KOPT-K1 (cell line): ENCODE measurements around the gene RBFOX2.

ENCODE experiments used
- H3K27ac ChIP-seq: fragments of 200-600 bp; sonication (generic); 2 replicates; pipeline ENCODE4 v1.5.1; 2016; ENCODE audit warnings: antibody characterized with exemption, mild to moderate bottlenecking, low read depth, low read length; ENCODE audit not compliant: poor library complexity, severe bottlenecking
- H3K36me3 ChIP-seq: fragments of 200-600 bp; sonication (generic); 2 replicates; pipeline ENCODE4 v1.5.1; 2017; ENCODE audit warnings: antibody characterized with exemption, mild to moderate bottlenecking, low read length, moderate library complexity; ENCODE audit not compliant: insufficient read depth
- H3K9me3 ChIP-seq: fragments of 200-600 bp; sonication (generic); 2 replicates; pipeline ENCODE4 v1.5.1; 2017; ENCODE audit warnings: antibody characterized with exemption, low read length, mild to moderate bottlenecking; ENCODE audit not compliant: insufficient read depth, poor library complexity, severe bottlenecking

RBFOX2 gene

DNA sequence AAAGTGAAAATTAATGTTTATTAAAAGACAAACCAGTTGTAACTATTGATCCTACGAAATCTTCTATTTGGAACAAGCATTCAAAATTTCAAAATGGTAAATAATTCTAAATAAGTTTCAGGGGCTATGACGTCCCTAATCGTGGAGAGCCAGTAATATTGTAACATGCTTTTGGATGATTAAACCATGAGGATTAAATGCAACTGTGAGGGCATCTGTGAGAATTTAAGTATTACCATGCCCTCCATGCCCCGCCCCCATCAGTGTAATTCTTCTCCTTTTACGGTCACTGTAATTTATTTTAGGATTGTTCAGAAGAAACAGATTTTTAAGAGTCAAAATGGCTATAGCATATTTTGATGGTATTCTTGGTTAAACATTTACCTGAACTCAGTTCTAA is 177.8 kb downstream of the RBFOX2 start:
- no peak overlapping the region for H3K27ac ChIP-seq
- H3K36me3 ChIP-seq = no peaks in the 10 kb centered on the region
- no peaks in the 10 kb centered on the region for H3K9me3 ChIP-seq

DNA sequence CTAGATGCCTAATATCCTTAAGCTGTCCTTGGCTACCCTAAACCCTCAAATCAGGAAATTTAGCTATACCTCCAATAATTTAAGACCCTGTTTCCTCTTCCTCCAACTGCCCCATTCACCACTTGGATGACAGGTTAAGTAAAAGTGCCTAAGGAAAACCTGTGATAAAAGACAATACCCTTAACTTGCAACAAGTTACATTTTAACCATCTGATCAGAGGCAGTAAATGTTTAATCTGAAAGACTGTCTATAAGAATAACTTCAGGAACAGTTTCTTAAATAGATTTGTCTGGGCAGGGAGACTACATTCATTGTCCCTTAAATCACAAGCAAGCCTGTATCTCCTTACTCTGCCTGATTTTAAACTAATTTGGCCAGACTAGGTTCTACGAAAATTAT is 181.8 kb downstream of the RBFOX2 start:
- Histone ChIP-seq H3K27ac (no peak overlapping the region), H3K36me3 (no peaks in the 10 kb centered on the region), H3K9me3 (no peaks in the 10 kb centered on the region)

DNA sequence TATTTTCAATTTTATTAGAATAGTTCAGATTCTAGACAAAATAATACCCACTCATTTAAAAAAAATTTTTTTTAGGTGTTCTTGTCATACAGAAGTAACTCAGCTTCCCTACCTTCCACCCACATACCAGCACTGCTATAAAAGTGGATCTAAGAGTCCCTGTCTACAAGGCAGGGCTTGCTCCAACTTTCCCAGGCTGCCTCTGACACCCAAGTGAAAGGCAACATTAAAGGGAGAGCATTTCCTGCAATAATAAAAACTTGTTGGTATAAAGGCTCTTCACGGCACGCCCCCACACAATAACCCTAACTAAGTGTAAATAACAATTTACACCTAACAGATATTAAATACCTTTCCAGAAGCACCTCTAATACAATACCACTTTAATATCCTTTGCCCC is 183.7 kb downstream of the RBFOX2 start:
- Histone ChIP-seq H3K27ac (no peak overlapping the region), H3K36me3 (no peaks in the 10 kb centered on the region), H3K9me3 (no peaks in the 10 kb centered on the region)

DNA sequence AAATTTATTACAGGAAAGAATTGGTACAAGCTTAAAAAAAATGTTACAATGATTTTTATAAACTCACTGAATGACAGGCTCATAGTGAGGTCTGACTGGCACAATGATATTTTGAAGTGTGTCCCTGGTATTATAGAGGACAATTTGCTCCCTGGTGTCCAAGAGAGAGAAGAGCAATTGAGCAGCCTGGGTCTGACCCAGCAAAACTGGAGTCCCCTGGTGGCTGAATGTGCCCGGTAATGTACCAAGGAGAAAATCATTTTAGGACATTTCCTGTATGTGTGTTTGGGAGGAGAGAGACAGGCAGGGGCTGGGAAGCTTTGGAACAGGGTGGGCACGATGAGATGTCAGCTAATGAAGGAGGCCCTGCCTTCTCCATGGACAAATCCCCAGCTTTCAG is 185.7 kb downstream of the RBFOX2 start:
- no peak overlapping the region for H3K27ac ChIP-seq
- H3K36me3 ChIP-seq = no peaks in the 10 kb centered on the region
- no peaks in the 10 kb centered on the region for H3K9me3 ChIP-seq

DNA sequence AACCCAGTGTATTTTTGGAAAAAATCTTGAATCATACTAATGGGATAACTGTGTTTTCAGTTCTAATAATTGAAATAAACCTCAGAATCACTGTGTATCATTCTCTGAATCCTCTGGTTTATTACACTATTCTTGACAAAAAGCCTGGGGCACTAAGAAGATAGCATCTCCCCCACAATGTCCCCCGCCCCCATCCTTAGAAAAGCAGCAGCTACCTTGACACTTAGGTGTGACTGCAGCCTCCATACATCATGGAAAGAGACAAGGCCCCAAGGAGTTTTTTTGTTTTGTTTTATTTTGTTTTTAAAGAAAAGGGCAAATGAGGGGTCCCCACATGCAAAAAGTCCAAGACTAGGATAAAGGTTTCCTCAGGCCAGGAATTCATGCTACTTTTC is 186.1 kb downstream of the RBFOX2 start:
- no peaks in the 10 kb centered on the region for H3K9me3 ChIP-seq
- no peak overlapping the region for H3K27ac ChIP-seq
- no peaks in the 10 kb centered on the region for H3K36me3 ChIP-seq

DNA sequence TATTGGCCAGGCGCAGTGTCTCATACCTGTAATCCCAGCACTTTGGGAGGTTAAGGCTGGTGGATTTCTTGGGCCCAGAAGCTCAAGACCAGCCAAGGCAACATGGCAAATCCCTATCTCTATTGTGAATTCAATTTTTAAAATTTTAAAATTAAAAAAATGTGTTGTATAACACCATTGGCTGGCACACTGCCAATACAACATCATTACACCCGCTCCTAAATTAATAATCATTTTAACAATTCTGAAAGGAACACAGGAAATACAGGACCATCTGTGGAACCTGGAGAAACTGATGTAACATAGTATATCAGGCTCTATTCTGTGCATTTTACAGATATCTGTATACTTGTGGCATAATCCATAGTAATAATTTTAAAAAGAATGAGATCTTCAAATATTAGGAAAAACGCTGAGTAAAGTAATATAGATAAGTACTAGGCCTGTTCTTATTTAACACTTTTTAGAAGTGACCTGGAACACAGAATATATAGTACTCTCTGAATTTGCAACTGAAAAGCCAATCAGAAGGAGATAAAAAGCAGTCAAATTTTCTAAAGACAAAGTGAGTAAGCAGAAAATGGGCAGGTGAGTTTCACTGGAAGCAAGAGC is 186.6 kb downstream of the RBFOX2 start:
- Histone ChIP-seq H3K27ac (no peak overlapping the region), H3K36me3 (no peaks in the 10 kb centered on the region), H3K9me3 (no peaks in the 10 kb centered on the region)

DNA sequence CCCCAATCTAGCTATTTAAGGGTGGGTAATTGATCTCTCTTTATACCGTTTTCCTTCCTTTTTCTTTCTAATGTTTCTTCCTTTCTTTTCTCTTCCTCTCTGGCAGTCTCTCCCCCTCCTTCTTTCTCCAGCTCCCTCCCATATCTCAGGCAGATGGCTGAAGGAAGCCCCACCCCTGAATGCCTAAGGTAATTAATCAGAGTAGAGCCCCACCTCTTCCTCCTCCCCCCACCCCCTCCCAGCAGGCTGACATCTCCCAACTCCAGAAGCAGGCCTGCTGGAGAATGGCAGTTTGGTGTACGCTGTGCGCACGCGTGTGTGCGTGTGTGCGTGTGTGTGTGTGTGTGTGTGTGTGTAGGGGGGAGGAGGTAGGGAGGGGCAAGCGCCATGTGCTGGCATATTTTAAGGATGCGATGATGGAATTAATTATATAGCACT is 188.3 kb downstream of the RBFOX2 start:
- H3K36me3 ChIP-seq = no peaks in the 10 kb centered on the region
- H3K9me3 ChIP-seq = no peaks in the 10 kb centered on the region
- no peak overlapping the region for H3K27ac ChIP-seq

DNA sequence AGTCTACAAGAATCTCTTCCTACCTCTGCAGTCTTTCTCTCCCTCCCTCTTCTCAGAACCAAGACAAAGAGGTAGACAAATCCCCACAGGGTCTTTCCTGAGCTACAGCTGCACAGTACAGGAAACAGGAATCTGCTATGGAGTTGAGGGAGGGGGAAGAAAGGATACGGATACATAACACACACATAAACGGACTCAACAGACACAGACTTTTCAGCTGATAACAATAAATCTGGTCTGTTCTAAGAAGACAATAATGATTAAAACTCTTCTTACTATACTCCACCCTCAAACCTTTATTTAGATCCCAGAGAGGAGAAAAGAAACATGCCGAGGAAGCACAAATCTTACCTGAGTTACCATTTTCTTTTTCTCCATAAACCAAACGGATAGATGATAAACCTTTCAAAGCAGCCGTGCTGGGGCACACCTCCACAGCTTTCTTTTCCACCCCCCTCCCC is 188.8 kb downstream of the RBFOX2 start:
- Histone ChIP-seq H3K27ac (no peak overlapping the region), H3K36me3 (no peaks in the 10 kb centered on the region), H3K9me3 (no peaks in the 10 kb centered on the region)

DNA sequence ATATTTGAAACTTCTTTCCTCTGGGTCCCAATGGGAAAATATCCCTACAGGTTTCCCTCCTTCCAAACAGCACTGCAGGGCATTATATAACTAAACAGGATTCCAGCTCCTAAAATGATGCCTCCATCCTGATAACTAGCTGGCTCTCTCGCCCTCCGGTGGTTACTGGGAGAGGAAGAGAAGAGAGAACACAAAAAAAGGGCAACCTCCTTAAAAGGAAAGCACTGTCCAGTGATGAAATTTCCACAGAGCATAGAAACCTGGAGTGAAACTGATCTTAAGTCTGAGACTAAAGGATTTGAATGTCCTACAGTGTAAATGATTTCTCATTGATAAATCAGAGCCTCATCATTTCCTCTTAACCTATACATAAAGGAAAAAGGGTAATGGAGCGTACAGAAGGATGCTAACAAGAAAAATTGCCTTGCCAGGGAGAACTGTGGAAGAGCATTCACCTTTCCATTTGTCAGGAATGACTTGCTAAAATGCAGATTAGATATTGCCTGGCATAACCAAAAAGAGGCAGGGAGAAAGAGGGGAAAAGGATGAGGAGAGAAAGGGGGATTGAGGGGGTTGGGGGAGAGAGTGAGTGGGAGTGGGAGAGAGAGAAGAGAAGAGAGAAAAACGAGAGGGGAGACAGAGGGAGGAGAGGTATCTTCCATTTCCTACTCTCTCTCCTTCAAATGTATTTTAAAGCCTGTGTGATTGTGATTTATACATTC is 189.6 kb downstream of the RBFOX2 start:
- Histone ChIP-seq H3K27ac (no peak overlapping the region), H3K9me3 (no peaks in the 10 kb centered on the region), H3K36me3 (no peaks in the 10 kb centered on the region)

DNA sequence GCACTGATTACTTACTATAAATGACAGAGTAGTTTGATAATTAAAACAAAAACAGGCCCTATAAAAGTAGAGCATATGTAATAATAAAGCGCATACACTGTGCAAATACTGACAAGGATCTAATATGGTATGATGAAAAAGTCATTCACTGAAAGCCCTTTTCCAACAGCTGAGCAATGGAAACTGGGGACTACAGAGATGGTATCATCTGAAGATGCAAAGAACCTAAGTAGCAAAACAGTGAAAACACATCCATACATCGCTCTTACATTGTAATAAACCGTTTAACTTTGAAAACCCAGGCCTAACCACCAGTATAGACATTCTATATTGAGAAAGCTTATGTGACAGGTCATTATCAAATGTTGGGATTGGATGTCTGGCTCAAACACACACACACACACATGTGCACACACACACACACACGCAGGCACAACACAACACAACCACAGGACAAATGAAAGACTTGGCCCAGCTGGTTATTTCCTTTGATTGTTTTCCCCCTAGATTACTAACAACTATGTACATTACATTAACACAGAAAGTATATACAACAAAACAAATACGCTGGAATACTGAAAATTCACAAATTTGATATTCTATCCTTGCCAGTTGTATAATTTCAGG is 191.4 kb downstream of the RBFOX2 start:
- Histone ChIP-seq H3K27ac (no peak overlapping the region), H3K36me3 (no peaks in the 10 kb centered on the region), H3K9me3 (no peaks in the 10 kb centered on the region)

DNA sequence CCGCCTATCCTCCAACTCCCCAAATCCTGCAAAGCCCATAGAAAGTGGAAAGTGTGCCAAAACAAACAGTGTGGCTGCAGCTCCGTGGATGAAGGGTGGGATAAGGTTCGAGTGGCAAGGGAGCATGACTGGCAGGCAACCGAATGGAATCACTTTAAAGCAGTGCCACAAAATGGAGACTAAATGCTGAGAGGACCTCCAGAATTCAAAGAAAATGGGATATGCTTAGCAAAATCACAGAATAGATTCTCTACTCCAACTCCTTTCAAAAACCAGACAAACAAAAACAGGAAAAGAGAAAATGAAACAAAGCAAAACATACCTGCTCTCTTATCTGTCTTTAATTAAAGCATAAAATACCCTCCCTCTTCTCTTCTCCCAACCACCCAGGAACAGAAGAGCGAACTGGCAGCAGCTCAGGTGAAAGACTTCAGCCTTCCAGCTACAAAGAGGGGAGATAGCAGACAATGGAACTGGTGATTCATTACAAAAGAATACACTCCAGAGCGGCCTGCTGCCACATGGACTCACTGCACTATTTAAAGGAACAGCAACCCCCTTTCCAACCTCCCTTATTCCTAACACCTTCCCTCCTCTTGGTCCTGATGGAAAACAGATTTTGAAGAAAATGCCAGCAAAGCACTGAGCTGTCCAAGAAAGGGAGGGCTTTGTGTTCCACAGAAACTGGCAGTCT is 192.5 kb downstream of the RBFOX2 start:
- Histone ChIP-seq H3K27ac (no peak overlapping the region), H3K9me3 (no peaks in the 10 kb centered on the region), H3K36me3 (no peaks in the 10 kb centered on the region)

DNA sequence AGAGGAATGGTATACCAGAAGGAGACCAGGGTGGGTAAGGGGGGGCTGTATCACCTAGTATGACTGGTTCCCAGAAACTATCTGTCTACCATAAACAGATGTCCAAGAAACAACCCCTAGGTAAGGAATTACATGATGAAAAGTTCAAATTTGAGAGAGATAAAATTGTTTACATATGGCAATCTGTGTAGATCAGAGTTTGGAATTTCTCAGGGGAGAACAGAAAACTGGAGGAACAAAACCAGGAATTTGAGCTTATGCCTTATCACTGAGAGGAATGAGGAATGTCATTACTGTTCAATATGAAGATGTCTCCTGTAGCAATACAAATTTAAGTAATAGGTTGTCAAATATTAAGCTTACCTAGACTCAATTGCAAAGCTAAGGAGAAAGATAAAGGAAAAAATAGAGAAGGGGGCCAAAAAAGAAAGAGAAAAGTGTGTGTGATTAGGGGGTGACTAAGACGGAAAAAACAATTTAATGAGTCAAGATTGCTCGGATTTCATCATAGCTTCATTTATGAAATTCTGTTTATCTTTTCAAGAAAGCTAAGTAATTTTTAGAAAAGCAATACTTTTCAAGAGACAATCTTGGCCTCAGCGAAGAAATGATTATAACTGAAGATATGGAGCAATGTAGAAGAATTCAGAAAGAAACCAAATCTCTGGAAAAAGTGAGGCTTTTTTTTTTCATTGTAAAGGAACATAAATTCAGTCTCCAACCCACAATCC is 193.2 kb downstream of the RBFOX2 start:
- no peaks in the 10 kb centered on the region for H3K9me3 ChIP-seq
- H3K27ac ChIP-seq = no peak overlapping the region
- H3K36me3 ChIP-seq = no peaks in the 10 kb centered on the region

DNA sequence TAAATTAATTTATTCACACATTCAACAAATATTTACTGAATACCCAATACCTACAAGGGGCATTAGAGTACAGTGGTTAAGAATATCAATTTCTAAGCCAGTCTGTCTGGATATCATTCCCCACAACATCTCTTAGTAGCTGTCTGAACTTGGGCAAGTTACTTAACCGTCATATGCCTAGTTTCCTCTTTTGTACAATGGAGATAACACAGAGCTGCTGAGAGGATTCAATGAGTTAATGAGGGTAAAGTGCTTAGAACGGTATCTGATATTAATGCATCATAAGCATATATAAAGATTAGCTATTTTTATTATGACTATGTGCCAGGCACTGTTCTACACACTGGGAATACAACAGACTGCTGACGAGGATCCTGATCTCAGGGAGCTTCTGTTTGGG is 194.6 kb downstream of the RBFOX2 start:
- no peak overlapping the region for H3K27ac ChIP-seq
- no peaks in the 10 kb centered on the region for H3K36me3 ChIP-seq
- H3K9me3 ChIP-seq = no peaks in the 10 kb centered on the region

DNA sequence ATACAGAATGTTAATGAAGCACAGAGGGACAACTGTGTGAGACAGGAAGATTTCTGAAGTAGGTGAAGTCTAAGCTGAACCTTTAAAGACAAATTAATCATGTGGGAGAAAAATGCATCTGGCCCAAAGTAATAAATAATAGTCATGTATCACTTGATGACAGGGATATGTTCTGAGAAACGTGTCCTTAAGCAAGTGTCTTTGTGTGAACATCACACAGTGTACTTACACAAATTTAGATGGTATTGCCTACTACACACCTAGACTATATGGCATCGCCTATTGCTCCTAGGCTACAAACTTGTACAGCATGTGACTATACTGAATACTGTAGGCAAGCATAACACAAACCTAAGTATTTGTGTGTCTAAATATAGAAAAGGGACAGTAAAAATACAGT is 198.3 kb downstream of the RBFOX2 start:
- Histone ChIP-seq H3K27ac (no peak overlapping the region), H3K9me3 (no peaks in the 10 kb centered on the region), H3K36me3 (no peaks in the 10 kb centered on the region)

DNA sequence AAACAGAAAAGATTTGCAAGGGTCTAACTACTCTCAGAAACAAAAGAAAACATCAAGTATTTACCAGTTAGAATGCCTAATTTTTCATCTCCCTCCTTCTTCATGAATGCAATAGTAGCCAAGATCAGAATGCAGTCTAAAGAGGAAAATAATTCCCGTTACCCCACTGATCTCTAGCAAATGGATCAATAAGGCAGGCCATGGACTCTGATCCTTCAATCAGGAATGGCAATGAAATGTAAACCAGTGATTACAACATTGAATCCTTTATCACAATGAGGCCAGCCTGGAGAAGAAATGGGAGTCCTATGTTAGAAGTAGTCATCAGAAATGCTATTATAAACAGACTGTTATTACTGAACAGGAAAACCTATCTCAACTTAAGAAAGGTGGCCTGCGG is 204.4 kb downstream of the RBFOX2 start:
- no peak overlapping the region for H3K27ac ChIP-seq
- no peaks in the 10 kb centered on the region for H3K36me3 ChIP-seq
- H3K9me3 ChIP-seq = no peaks in the 10 kb centered on the region
